ENCODE data around the gene WDR81. TPM values are rescaled to one million over a fixed set of nuclear protein-coding genes. Genes with fewer than 3 reads are reported as not detected.

WDR81 gene
- total and polyA plus RNA-seq, 8 donors: 9.3 to 44.2 (median 11.3) TPM

- TF ChIP-seq CTCF (IDR thresholded peaks at IDR 0.05): no peak
- Histone ChIP-seq H3K4me1 (peaks cover 0 to 44% of the 10 kb centered on the region in 2 donors), H3K27me3 (no peaks in the 10 kb centered on the region), H3K4me3 (no peak overlapping the region), H3K9me3 (no peaks in the 10 kb centered on the region), H3K36me3 (no peaks in the 10 kb centered on the region), H3K27ac (peak overlapping the region in 1 of 2 donors; percentile 14)
- ATAC-seq: no peak
- no peak for DNase-seq
- intact Hi-C loops (cut with DNase I): no loop called here
These were observed 26.1 kb downstream of the WDR81 start for GRCh38 chr17:1750628-1751027.

GRCh38 chr17:1752425-1753262, 28.1 kb downstream of the WDR81 start:
- DNase-seq (peak in 1 of 4 donors; percentile 67), ATAC-seq (peak; percentile 77)
- intact Hi-C loops (cut with DNase I): no loop called here
- Histone ChIP-seq H3K36me3 (no peaks in the 10 kb centered on the region), H3K27ac (peak overlapping the region; percentile 13 to 77), H3K4me3 (peak overlapping the region in 1 of 2 donors; percentile 39), H3K4me1 (peaks cover 0 to 37% of the 10 kb centered on the region in 2 donors), H3K27me3 (no peaks in the 10 kb centered on the region), H3K9me3 (no peaks in the 10 kb centered on the region)
- TF ChIP-seq CTCF (IDR thresholded peaks at IDR 0.05): no peak

- DNase-seq (no peak), ATAC-seq (no peak)
- intact Hi-C loops (cut with DNase I): no loop called here
- no peaks in the 10 kb centered on the region for H3K36me3 ChIP-seq
- no peak for TF ChIP-seq CTCF (IDR thresholded peaks at IDR 0.05)
- no peaks in the 10 kb centered on the region for H3K27me3 ChIP-seq
- no peaks in the 10 kb centered on the region for H3K9me3 ChIP-seq
- H3K27ac ChIP-seq: peak overlapping the region in 1 of 2 donors; percentile 77
- H3K4me1 ChIP-seq: peaks cover 0 to 40% of the 10 kb centered on the region in 2 donors
- H3K4me3 ChIP-seq: peak overlapping the region in 1 of 2 donors; percentile 39
These were observed 29.4 kb downstream of the WDR81 start for GRCh38 chr17:1753767-1754429.

GRCh38 chr17:1754430-1755112, 30.1 kb downstream of the WDR81 start:
- Histone ChIP-seq H3K36me3 (no peaks in the 10 kb centered on the region), H3K4me1 (peaks cover 0 to 45% of the 10 kb centered on the region in 2 donors), H3K27ac (no peak overlapping the region), H3K4me3 (peak overlapping the region in 1 of 2 donors; percentile 39), H3K9me3 (no peaks in the 10 kb centered on the region), H3K27me3 (no peaks in the 10 kb centered on the region)
- TF ChIP-seq CTCF (IDR thresholded peaks at IDR 0.05): no peak
- intact Hi-C loops (cut with DNase I): no loop called here
- ATAC-seq: no peak
- DNase-seq: no peak

Data from left lung (tissue), 10 donors.